NCI-H1694 treated with DMSO at 0.1 percent for 48 hours (cell line): ENCODE measurements around the gene PRDM2.

Experiments used
- DNase-seq: peaks from one replicate; lab custom pipeline; 2025; lab: John Stamatoyannopoulos, UW

The PRDM2 gene

GRCh38 chr1:13813398-13814012 lies 113.5 kb downstream of the PRDM2 start:
- no peak for DNase-seq

DNA sequence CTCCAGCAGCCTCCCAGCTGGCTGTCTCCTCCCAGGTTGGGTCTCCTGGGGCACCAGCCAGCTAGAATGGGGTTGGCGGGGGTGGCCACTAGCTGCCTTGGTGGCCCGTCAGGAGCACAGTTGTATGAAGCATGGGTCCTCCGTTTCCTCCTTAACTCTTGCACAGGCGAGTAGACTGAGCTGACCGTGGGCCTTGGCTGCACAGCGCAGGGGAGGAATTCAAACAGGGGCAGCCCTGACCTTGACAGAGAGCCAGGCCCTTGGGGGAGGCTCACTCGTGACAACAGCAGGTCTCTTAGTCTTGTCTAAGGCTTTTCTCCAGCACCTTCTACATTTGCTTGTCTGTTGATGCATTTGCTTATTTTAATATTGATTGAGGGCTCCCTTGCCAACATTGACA lies 114.1 kb downstream of the PRDM2 start:
- DNase-seq, result no peak

DNA sequence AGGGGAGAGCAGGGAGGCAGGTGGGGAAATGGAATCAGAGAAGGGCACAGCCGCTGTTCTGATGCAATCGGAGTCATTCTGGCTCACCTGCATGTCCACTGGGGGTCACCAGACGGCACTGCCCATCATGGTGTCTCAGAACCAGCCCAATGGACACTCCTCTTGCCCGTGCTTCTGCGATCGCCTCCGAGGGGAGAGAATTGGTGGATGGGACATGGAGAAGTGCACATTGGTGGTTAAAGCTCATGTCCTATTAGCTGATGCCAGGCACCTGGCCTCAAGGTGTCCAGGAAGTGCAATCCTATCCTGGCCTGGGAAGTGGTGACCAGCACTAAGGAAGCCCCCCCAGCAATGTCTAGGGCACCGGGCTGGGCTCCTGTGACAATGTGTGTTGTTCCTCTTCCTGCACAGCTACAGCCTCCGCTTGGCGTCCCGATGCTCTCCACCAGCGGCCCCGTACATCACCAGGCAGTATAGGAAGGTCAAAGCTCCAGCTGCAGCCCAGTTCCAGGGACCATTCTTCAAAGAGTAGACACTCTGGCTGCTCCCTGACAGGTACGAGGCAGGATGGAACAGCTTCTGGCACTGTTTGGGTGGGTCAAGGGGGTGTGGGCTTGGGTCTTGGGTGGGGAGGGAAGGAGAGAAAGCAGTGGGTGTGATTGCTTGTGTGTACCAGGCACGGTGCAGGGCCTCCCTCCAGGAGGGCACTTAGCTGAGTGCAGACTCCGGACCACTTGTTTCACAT lies 116.2 kb downstream of the PRDM2 start:
- no peak for DNase-seq

GRCh38 chr1:13817906-13818305 lies 117.9 kb downstream of the PRDM2 start:
- no peak for DNase-seq

DNA sequence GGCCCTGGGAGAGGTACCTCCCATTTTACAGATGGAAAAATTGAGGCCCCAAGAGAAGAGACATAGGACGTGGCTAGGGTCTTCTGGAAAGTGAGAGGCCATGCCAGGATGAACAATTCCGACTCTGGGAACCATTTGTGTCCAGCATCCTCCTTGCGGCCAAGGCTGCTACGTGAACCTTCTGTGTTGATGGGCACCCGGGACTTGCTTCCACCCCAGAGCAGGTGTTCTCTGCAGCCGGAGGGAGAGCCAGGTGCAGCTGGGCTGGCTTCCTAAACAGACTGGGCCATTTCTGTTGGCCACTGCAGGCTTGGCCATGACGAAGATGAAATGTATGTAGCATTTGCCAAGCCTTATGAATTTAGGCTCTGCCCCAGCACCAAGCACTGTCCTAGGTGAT lies 118.9 kb downstream of the PRDM2 start:
- DNase-seq, result no peak

DNA sequence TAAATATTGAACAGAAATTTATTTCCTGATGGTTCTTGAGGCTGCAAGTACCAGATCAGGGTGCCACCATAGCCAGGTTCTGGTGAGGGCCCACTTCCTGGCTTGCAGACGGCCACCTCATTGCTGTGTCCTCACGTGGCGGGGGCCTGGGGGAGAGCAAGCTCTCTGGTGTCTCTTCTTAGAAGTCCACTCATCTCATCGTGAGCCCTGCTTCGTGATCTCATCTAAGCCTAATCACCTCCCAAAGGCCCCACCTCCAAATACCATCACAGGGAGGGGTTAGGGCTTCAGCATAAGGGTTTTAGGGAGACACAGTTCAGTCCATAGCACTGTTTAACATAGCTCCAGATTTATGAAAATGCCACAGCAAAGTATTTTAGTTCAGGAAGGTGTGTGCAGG lies 119.7 kb downstream of the PRDM2 start:
- no peak for DNase-seq

- no peak for DNase-seq
Observed at GRCh38 chr1:13820055-13820454, 120.1 kb downstream of the PRDM2 start.

DNA sequence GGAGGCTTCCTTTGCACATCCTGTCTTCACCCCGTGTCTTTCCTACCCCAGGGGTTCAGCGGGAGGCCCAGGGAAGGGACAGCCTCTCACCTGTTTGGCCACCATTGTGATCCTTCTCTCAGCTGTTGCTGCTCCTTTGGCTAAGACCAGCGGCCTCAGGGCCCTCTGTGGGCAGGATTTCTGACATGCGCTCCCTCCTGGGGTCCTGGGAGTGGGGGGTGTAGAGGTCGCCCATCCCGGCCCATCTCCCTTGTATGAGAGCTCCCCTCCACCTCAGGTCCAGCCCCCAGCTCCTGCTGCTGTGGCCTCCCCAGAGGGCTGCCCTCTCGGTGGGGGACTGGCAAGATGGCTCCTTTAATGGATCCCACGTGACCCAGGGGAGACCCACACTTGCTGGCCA lies 120.5 kb downstream of the PRDM2 start:
- DNase-seq, result no peak

GRCh38 chr1:13823126-13823880 lies 123.3 kb downstream of the PRDM2 start:
- DNase-seq, result no peak

GRCh38 chr1:13823936-13824335 lies 123.9 kb downstream of the PRDM2 start:
- no peak for DNase-seq

- no peak for DNase-seq
Observed at GRCh38 chr1:13824626-13825025, 124.6 kb downstream of the PRDM2 start.

DNA sequence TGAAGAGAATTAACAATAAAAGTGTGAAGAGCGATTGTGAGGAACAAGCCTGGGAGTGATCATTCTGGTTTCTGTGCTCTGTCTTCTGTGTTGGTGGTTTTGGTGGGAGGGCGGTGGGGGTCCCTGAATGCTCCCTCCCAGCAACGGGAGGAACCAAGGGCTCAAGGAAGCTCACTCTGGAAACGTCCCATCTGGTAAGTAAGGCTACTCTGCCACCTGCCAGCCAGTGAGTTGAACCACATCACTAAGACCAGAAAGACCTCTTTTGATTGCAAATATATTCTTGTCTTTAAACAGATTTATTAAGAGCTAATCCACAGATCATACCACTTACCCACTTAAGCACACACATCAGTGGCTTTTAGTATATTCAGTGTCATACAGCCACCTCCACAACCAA lies 125.0 kb downstream of the PRDM2 start:
- no peak for DNase-seq

DNA sequence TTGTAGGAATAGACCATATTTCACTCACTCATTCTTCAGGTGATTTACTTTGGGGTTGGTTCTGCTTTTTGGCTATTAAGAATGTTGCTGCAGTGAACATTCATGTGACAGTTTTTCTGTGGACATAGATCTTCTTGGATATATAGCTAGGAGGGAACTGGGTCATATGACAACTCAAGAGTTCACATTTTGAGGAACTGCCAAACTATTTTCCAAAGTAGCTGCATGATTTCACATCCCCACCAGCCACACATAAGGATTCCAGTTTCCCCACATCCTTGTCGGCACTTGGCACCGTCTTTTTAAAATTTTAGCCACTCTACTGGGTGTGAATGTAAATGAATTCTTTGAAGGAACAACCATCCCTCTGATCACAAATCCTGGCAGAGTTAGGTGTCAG lies 126.0 kb downstream of the PRDM2 start:
- no peak for DNase-seq

DNA sequence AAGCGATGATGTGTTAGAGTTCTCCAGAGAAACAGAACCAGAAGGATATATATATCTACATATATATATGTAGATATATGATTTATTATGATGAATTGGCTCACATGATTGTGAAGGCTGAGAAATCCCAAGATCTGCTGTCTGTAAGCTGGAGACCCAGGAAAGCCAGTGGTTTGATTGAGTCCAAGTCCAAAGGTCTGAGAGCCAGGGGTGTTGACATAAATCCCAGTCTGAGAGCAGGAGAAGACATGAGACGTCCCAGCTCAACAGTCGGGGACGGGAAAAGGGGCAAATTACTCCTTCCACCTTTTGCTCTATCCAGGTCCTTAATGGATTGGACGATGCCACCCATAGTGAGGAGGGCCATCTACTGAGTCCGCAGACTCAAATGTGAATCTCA lies 126.6 kb downstream of the PRDM2 start:
- DNase-seq, result no peak

- DNase-seq, result no peak
Observed at GRCh38 chr1:13828454-13829151, 128.6 kb downstream of the PRDM2 start.

DNA sequence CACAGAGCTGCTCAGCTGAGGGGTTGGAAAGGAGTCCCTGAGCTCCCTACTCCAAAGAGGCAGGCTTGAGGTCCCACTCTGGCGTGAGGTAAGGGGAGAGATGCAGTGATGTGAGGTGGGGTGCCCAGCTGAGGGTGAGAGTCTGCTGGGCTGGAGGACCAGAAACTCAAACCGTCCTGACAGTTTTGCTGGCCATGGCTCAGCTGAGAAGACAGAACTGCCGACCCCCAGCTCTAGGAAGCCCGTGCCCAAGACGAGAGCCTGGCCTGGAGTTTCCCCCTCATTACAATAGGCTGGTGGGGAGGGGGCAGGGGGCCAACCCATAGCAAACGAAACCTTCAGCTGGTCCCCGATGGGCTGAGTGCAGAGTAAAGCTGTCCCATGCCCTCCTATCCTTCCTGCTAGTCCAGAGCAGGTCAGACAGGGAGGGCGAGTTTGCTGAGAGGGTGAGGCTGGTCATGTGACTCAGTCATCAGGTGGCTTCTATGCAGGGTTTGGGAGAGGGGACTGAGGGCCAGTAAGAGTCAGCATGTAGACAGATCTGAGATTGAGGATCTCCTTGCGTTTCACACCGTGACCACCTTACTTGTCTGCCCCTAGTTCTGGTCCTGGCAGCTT lies 129.3 kb downstream of the PRDM2 start:
- no peak for DNase-seq

- DNase-seq, result no peak
Observed at GRCh38 chr1:13830170-13830569, 130.2 kb downstream of the PRDM2 start.

DNA sequence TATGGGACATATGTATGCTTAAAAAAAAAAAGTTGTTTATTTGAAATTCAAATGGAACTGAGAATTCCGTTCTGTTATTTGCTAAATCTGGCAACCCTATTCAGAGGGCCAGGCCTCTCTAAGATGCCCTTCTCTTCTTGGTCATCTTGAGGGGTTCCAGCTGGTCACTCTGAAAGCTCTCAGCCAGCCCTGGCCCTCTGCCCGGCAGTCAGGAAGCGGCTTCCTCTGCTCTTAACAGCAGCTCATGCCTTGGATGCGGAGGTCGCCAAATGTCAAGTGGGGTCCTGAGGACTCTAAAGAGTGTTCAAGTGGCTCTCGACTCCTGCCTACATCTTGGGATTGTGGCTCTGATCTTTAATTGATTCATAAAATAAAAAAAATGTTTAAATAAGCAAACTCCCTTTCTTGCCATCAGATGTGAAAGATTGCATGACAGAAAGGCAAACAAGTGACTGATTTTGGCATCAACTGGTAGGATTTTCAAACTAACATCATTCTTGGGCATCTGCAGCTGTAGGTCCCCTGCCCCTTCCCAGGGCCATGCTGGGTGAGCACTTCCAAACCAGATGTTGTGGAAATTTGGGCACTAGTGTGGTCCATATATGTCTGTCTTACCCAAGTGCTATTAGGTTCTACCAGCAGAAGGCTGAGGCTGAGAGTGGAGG lies 130.8 kb downstream of the PRDM2 start:
- DNase-seq, result no peak

DNA sequence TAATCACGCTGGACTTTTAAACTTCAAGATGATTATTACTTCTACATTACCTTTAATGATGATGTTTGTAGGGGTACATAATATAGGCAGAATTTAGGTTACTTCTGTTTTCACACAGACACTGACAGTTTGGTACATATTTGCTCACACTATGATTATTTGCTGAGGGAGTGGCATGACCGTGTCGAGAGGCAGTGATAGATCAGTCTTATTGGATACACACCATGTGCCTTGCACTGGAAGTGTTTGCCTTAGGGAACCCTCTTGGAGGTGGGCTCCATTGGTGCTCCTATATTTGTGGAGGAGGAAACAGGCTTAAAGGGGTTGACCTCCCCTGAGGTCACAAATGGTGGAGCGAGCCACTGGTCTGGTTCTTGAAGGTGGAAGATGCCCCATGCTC lies 132.1 kb downstream of the PRDM2 start:
- no peak for DNase-seq

DNA sequence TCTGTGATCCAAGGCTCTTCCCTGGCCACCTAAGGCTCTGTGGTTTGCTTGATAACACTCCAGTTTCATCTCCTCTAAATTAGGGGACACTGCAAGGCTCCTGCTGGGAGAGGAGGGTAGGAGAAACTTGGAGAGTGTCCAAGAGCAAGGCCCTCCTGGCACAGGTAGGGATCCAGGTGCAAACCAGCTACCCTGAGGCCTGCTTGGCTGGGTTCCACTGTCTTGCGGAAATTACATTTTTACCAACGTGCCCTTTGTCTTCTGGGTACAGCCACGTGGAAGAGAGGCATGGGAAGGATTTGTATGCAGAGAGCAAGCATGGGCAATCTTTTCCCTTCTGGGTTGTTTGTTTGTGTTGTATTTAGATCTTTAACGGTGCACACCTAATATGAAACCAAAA lies 132.5 kb downstream of the PRDM2 start:
- DNase-seq, result no peak

- DNase-seq, result no peak
Observed at GRCh38 chr1:13836136-13836535, 136.1 kb downstream of the PRDM2 start.

DNA sequence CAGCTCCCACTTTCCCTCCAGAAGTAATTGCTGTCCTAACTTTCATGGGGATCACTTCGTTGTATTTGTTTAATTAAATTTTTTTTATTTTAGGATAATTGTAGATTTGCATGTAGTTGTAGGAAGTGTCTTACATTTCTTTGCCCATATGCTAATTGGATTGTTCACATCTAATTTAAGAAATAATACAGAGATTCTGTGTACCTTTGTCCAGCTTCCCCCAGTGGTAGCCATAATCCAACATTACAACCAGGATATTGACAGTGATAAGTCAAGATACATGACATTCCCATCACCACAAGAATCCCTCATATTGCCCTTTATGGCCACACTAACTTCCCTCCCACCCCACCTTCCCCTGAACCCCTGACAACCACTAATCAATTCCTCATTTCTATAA lies 136.6 kb downstream of the PRDM2 start:
- no peak for DNase-seq
